ENCODE data around the gene SLC25A4.

Gene SLC25A4

GRCh38 chr4:185144601-185145240, 1.7 kb downstream of the SLC25A4 start:
- H3K9ac ChIP-seq (ENCODE audit: insufficient read length, low read depth): no peak overlapping the region
- no peaks in the 10 kb centered on the region for H3K9me3 ChIP-seq (ENCODE audit: insufficient read depth, low read length)
- peaks cover 31% of the 10 kb centered on the region for H3K36me3 ChIP-seq (ENCODE audit: insufficient read depth, insufficient read length, low read length)
- no peak overlapping the region for H3K4me3 ChIP-seq (ENCODE audit: insufficient read length, low read depth)
- DNase-seq (ENCODE audit: low read depth, low spot score): no peak
- TF ChIP-seq ZNF274 (IDR thresholded peaks at IDR 0.05; ENCODE audit: low read depth, low read length): no peak
- TF ChIP-seq SUZ12 (IDR thresholded peaks at IDR 0.05; ENCODE audit: extremely low read depth, insufficient read depth, insufficient read length): no peak
- TF ChIP-seq YY1 (IDR thresholded peaks at IDR 0.05; ENCODE audit: insufficient read depth, insufficient read length): no peak
- H3K4me1 ChIP-seq (ENCODE audit: insufficient read depth, insufficient read length): peaks cover 3% of the 10 kb centered on the region
- H3K27me3 ChIP-seq (ENCODE audit: insufficient read depth, insufficient read length): no peaks in the 10 kb centered on the region

- no peaks in the 10 kb centered on the region for H3K9me3 ChIP-seq (ENCODE audit: insufficient read depth, low read length)
- DNase-seq (ENCODE audit: low read depth, low spot score): no peak
- H3K27me3 ChIP-seq (ENCODE audit: insufficient read depth, insufficient read length): no peaks in the 10 kb centered on the region
- H3K36me3 ChIP-seq (ENCODE audit: insufficient read depth, insufficient read length, low read length): peaks cover 34% of the 10 kb centered on the region
- peaks cover 3% of the 10 kb centered on the region for H3K4me1 ChIP-seq (ENCODE audit: insufficient read depth, insufficient read length)
- TF ChIP-seq SUZ12 (IDR thresholded peaks at IDR 0.05; ENCODE audit: extremely low read depth, insufficient read depth, insufficient read length) (no peak), YY1 (IDR thresholded peaks at IDR 0.05; ENCODE audit: insufficient read depth, insufficient read length) (no peak), ZNF274 (IDR thresholded peaks at IDR 0.05; ENCODE audit: low read depth, low read length) (no peak)
- H3K4me3 ChIP-seq (ENCODE audit: insufficient read length, low read depth): no peak overlapping the region
- H3K9ac ChIP-seq (ENCODE audit: insufficient read length, low read depth): no peak overlapping the region
Observed at GRCh38 chr4:185145572-185145971, 2.5 kb downstream of the SLC25A4 start.

DNA sequence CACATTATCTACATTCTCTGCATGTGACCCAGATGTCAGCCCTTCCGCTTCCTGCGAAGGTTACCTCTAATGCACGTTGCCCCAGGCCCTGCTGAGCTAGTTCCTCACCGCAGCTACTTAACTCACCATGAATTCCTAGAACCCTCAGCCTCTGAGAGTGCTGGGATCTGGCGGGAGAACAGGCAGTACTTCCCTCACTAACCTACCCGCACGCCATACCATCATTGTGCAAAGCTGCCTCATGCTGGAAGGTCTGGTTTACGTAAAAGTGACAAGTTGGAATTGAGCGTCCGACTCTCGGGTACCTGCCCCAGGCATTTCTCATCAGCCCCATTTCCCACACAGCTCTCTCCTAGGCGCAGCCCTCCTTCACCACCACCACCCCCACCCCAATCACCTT, 6.3 kb downstream of the SLC25A4 start:
- Histone ChIP-seq H3K4me1 (ENCODE audit: insufficient read depth, insufficient read length) (peaks cover 3% of the 10 kb centered on the region), H3K27me3 (ENCODE audit: insufficient read depth, insufficient read length) (no peaks in the 10 kb centered on the region), H3K9ac (ENCODE audit: insufficient read length, low read depth) (no peak overlapping the region), H3K36me3 (ENCODE audit: insufficient read depth, insufficient read length, low read length) (peaks cover 36% of the 10 kb centered on the region), H3K9me3 (ENCODE audit: insufficient read depth, low read length) (no peaks in the 10 kb centered on the region), H3K4me3 (ENCODE audit: insufficient read length, low read depth) (no peak overlapping the region)
- DNase-seq (ENCODE audit: low read depth, low spot score): no peak
- TF ChIP-seq SUZ12 (IDR thresholded peaks at IDR 0.05; ENCODE audit: extremely low read depth, insufficient read depth, insufficient read length) (no peak), ZNF274 (IDR thresholded peaks at IDR 0.05; ENCODE audit: low read depth, low read length) (no peak), YY1 (IDR thresholded peaks at IDR 0.05; ENCODE audit: insufficient read depth, insufficient read length) (no peak)

GRCh38 chr4:185151296-185151695, 8.2 kb downstream of the SLC25A4 start:
- Histone ChIP-seq H3K4me3 (ENCODE audit: insufficient read length, low read depth) (no peak overlapping the region), H3K36me3 (ENCODE audit: insufficient read depth, insufficient read length, low read length) (peaks cover 18% of the 10 kb centered on the region), H3K9me3 (ENCODE audit: insufficient read depth, low read length) (no peaks in the 10 kb centered on the region), H3K9ac (ENCODE audit: insufficient read length, low read depth) (no peak overlapping the region), H3K27me3 (ENCODE audit: insufficient read depth, insufficient read length) (no peaks in the 10 kb centered on the region), H3K4me1 (ENCODE audit: insufficient read depth, insufficient read length) (no peaks in the 10 kb centered on the region)
- no peak for DNase-seq (ENCODE audit: low read depth, low spot score)
- TF ChIP-seq YY1 (IDR thresholded peaks at IDR 0.05; ENCODE audit: insufficient read depth, insufficient read length) (no peak), ZNF274 (IDR thresholded peaks at IDR 0.05; ENCODE audit: low read depth, low read length) (no peak), SUZ12 (IDR thresholded peaks at IDR 0.05; ENCODE audit: extremely low read depth, insufficient read depth, insufficient read length) (no peak)

DNA sequence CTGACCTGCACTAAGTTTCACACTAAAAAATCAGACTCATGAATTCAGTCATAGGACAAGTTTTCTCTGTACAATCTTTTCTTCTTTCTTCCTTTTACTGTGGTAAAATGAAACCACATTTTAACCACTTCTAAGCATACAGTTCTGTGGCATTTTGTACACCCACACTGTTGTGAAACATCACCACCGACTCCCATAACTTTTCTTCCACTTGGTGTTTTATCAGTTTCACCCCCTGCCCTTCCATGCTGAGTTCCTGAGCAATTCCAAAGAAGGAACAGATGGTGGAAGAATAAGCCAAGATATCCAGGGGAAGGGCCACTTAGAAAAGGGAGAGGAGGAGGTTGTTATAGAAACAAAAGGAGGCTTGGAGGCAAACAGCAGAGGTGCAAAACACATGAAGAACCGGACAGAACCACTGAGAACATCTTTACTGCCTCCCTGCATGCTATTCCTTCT, 22.6 kb downstream of the SLC25A4 start:
- H3K4me1 ChIP-seq (ENCODE audit: insufficient read depth, insufficient read length): no peaks in the 10 kb centered on the region
- no peak overlapping the region for H3K9ac ChIP-seq (ENCODE audit: insufficient read length, low read depth)
- DNase-seq (ENCODE audit: low read depth, low spot score): no peak
- TF ChIP-seq YY1 (IDR thresholded peaks at IDR 0.05; ENCODE audit: insufficient read depth, insufficient read length) (no peak), ZNF274 (IDR thresholded peaks at IDR 0.05; ENCODE audit: low read depth, low read length) (no peak)
- no peaks in the 10 kb centered on the region for H3K9me3 ChIP-seq (ENCODE audit: insufficient read depth, low read length)
- no peaks in the 10 kb centered on the region for H3K27me3 ChIP-seq (ENCODE audit: insufficient read depth, insufficient read length)
- H3K36me3 ChIP-seq (ENCODE audit: insufficient read depth, insufficient read length, low read length): peaks cover 18% of the 10 kb centered on the region
- H3K4me3 ChIP-seq (ENCODE audit: insufficient read length, low read depth): no peak overlapping the region

DNA sequence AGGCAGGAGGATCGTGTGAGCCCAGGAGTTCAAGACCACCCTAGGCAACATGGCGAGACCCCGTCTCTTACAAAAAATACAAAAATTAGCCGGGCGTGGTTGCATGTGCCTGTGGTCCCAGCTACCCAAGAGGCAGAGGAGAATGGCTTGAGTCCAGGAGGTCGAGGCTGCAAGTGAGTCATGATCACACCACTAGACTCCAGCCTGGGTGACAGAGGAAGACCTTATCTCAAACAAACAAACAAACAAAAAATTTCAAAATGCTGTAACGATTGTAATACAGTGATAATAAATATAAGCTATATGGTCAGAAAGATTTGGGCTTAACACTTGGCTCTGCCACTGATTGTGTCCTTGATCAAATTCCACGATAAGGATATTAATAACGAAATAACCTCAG, 24.2 kb downstream of the SLC25A4 start:
- H3K36me3 ChIP-seq (ENCODE audit: insufficient read depth, insufficient read length, low read length): peaks cover 14% of the 10 kb centered on the region
- DNase-seq (ENCODE audit: low read depth, low spot score): no peak
- H3K9me3 ChIP-seq (ENCODE audit: insufficient read depth, low read length): no peaks in the 10 kb centered on the region
- no peaks in the 10 kb centered on the region for H3K27me3 ChIP-seq (ENCODE audit: insufficient read depth, insufficient read length)
- no peak overlapping the region for H3K9ac ChIP-seq (ENCODE audit: insufficient read length, low read depth)
- H3K4me3 ChIP-seq (ENCODE audit: insufficient read length, low read depth): no peak overlapping the region
- H3K4me1 ChIP-seq (ENCODE audit: insufficient read depth, insufficient read length): no peaks in the 10 kb centered on the region
- TF ChIP-seq YY1 (IDR thresholded peaks at IDR 0.05; ENCODE audit: insufficient read depth, insufficient read length) (no peak), SUZ12 (IDR thresholded peaks at IDR 0.05; ENCODE audit: extremely low read depth, insufficient read depth, insufficient read length) (no peak), ZNF274 (IDR thresholded peaks at IDR 0.05; ENCODE audit: low read depth, low read length) (no peak)

GRCh38 chr4:185171373-185172071, 28.5 kb downstream of the SLC25A4 start:
- Histone ChIP-seq H3K4me1 (ENCODE audit: insufficient read depth, insufficient read length) (no peaks in the 10 kb centered on the region), H3K9me3 (ENCODE audit: insufficient read depth, low read length) (no peaks in the 10 kb centered on the region), H3K27me3 (ENCODE audit: insufficient read depth, insufficient read length) (no peaks in the 10 kb centered on the region), H3K36me3 (ENCODE audit: insufficient read depth, insufficient read length, low read length) (peaks cover 10% of the 10 kb centered on the region), H3K9ac (ENCODE audit: insufficient read length, low read depth) (no peak overlapping the region), H3K4me3 (ENCODE audit: insufficient read length, low read depth) (no peak overlapping the region)
- no peak for DNase-seq (ENCODE audit: low read depth, low spot score)
- TF ChIP-seq ZNF274 (IDR thresholded peaks at IDR 0.05; ENCODE audit: low read depth, low read length): no peak
- no peak for TF ChIP-seq YY1 (IDR thresholded peaks at IDR 0.05; ENCODE audit: insufficient read depth, insufficient read length)
- no peak for TF ChIP-seq SUZ12 (IDR thresholded peaks at IDR 0.05; ENCODE audit: extremely low read depth, insufficient read depth, insufficient read length)
